Measurements from ENCODE around the gene MBD5. TPM values are rescaled to one million over a fixed set of nuclear protein-coding genes. Genes with fewer than 3 reads are reported as not detected.
A peak's percentile ranks its signal among the peaks of the same experiment; 100 is the strongest.

MBD5 gene
- total RNA-seq, 1 donor from 2014 or later: 38.8 TPM

DNA sequence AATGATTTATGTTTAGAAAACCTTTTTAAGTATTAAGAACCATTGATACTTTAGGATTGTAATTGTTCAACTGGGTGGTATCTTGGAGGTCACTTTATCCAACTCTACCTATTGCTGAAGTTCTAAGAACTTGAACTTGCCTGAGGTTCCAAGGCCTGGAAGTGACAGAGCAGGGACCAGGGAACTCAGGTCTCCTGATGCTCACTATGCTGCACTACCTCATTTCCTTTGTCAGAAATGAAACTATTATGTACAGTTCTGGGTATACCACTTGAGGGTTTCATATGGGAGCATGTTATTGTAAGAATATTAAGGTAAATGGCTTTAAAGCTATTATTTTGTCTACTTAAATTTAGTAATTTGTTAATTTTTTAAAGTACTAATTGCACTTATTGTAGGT lies 3.0 kb downstream of the MBD5 start:
- H3K4me2 ChIP-seq: peak overlapping the region; percentile 78
- TF ChIP-seq EZH2 (IDR thresholded peaks at IDR 0.05): no peak
- TF ChIP-seq EZH2phosphoT487 (IDR thresholded peaks at IDR 0.05): no peak
- TF ChIP-seq, protein P1, sequence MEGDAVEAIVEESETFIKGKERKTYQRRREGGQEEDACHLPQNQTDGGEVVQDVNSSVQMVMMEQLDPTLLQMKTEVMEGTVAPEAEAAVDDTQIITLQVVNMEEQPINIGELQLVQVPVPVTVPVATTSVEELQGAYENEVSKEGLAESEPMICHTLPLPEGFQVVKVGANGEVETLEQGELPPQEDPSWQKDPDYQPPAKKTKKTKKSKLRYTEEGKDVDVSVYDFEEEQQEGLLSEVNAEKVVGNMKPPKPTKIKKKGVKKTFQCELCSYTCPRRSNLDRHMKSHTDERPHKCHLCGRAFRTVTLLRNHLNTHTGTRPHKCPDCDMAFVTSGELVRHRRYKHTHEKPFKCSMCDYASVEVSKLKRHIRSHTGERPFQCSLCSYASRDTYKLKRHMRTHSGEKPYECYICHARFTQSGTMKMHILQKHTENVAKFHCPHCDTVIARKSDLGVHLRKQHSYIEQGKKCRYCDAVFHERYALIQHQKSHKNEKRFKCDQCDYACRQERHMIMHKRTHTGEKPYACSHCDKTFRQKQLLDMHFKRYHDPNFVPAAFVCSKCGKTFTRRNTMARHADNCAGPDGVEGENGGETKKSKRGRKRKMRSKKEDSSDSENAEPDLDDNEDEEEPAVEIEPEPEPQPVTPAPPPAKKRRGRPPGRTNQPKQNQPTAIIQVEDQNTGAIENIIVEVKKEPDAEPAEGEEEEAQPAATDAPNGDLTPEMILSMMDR (IDR thresholded peaks at IDR 0.05): no peak
- H3K27ac ChIP-seq: no peak overlapping the region
- H3K27me3 ChIP-seq: no peaks in the 10 kb centered on the region
- H3K79me2 ChIP-seq (ENCODE audit: low read depth): peaks cover 85% of the 10 kb centered on the region
- Mint-ChIP-seq H3K9me3 (no peaks in the 10 kb centered on the region), H3K27me3 (ENCODE audit: insufficient read depth, low read depth) (no peaks in the 10 kb centered on the region), H3K27ac (no peak overlapping the region), H3K4me1 (peaks cover 29% of the 10 kb centered on the region), H3K36me3 (no peaks in the 10 kb centered on the region), H3K4me3 (no peak overlapping the region)
- H3K4me3 ChIP-seq: no peak overlapping the region
- DNase-seq (ENCODE audit: low spot score): no peak
- peaks cover 15% of the 10 kb centered on the region for H3K4me1 ChIP-seq
- peaks cover 41% of the 10 kb centered on the region for H4K20me1 ChIP-seq (ENCODE audit: low read depth)
- H3F3A ChIP-seq (ENCODE audit: low read depth): peaks cover 20% of the 10 kb centered on the region
- H3K9ac ChIP-seq: no peak overlapping the region
- no peaks in the 10 kb centered on the region for H3K36me3 ChIP-seq
- no peak overlapping the region for H2AFZ ChIP-seq (replicated peaks)
- no peaks in the 10 kb centered on the region for H3K9me3 ChIP-seq (ENCODE audit: low read depth)

DNA sequence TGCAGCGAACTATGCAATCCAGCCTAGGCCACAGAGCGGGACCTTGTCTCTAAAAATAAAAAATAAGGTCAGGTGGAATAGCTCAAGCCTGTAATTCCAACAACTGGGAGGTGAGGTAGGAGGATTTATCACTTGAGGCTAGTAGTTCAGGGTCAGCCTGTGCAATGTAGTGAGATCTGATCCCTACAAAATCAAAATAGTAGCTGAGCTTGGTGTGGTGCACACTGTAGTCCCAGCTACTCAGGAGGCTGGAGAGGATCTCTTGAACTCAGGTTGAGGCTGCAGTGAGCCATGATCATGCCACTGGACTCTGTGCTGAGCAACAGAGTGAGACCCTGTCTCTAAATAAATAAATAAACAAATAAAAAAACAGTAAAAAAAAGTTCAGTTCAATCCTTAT lies 5.7 kb downstream of the MBD5 start:
- no peak overlapping the region for H3K4me3 Mint-ChIP-seq
- peaks cover 19% of the 10 kb centered on the region for H3K4me1 Mint-ChIP-seq
- no peak overlapping the region for H3K4me3 ChIP-seq
- H3K9me3 ChIP-seq (ENCODE audit: low read depth): no peaks in the 10 kb centered on the region
- H3F3A ChIP-seq (ENCODE audit: low read depth): peaks cover 4% of the 10 kb centered on the region
- DNase-seq (ENCODE audit: low spot score): no peak
- H3K27ac ChIP-seq: no peak overlapping the region
- no peaks in the 10 kb centered on the region for H3K36me3 ChIP-seq
- H3K36me3 Mint-ChIP-seq: no peaks in the 10 kb centered on the region
- no peak for TF ChIP-seq EZH2 (IDR thresholded peaks at IDR 0.05)
- TF ChIP-seq, protein P1 (IDR thresholded peaks at IDR 0.05): no peak
- no peak for TF ChIP-seq EZH2phosphoT487 (IDR thresholded peaks at IDR 0.05)
- no peak overlapping the region for H3K27ac Mint-ChIP-seq
- peaks cover 14% of the 10 kb centered on the region for H3K4me1 ChIP-seq
- H3K27me3 Mint-ChIP-seq (ENCODE audit: insufficient read depth, low read depth): no peaks in the 10 kb centered on the region
- H3K79me2 ChIP-seq (ENCODE audit: low read depth): peaks cover 92% of the 10 kb centered on the region
- no peak overlapping the region for H3K4me2 ChIP-seq
- no peaks in the 10 kb centered on the region for H3K9me3 Mint-ChIP-seq
- peaks cover 26% of the 10 kb centered on the region for H4K20me1 ChIP-seq (ENCODE audit: low read depth)
- H3K9ac ChIP-seq: no peak overlapping the region
- H2AFZ ChIP-seq (replicated peaks): no peak overlapping the region
- H3K27me3 ChIP-seq: no peaks in the 10 kb centered on the region

DNA sequence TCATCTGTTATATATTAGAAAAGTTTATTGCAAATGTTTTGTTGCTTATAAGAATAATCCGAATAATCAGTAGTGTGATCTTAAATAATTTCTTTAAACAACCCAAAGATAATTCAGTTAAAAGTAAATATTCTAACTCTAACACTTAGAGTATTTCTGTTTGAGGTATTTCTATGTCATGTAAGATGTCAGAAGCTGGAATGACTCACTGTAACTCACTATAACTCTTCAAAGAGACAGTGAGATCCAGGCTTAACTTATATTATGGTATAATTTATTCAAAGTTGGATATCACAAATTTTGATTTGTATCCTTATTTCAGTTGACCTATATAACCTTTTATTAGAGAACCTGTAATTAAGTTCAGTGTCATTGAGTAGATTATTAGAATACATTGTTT lies 6.9 kb downstream of the MBD5 start:
- TF ChIP-seq EZH2 (IDR thresholded peaks at IDR 0.05) (no peak), EZH2phosphoT487 (IDR thresholded peaks at IDR 0.05) (no peak)
- TF ChIP-seq, protein P1 (IDR thresholded peaks at IDR 0.05): no peak
- no peak overlapping the region for H3K27ac Mint-ChIP-seq
- H3K36me3 Mint-ChIP-seq: no peaks in the 10 kb centered on the region
- Histone ChIP-seq H3K4me1 (peaks cover 7% of the 10 kb centered on the region), H4K20me1 (ENCODE audit: low read depth) (peaks cover 33% of the 10 kb centered on the region), H2AFZ (replicated peaks) (no peak overlapping the region), H3K27me3 (no peaks in the 10 kb centered on the region), H3F3A (ENCODE audit: low read depth) (no peaks in the 10 kb centered on the region), H3K27ac (no peak overlapping the region), H3K79me2 (ENCODE audit: low read depth) (peaks cover 88% of the 10 kb centered on the region), H3K4me3 (no peak overlapping the region), H3K4me2 (no peak overlapping the region), H3K36me3 (no peaks in the 10 kb centered on the region), H3K9me3 (ENCODE audit: low read depth) (no peaks in the 10 kb centered on the region), H3K9ac (no peak overlapping the region)
- H3K9me3 Mint-ChIP-seq: no peaks in the 10 kb centered on the region
- no peak for DNase-seq (ENCODE audit: low spot score)
- H3K4me3 Mint-ChIP-seq: no peak overlapping the region
- H3K27me3 Mint-ChIP-seq (ENCODE audit: insufficient read depth, low read depth): no peaks in the 10 kb centered on the region
- peaks cover 13% of the 10 kb centered on the region for H3K4me1 Mint-ChIP-seq

All from neural progenitor cell (in vitro differentiated cells).